Smooth muscle cell (in vitro differentiated cells): ENCODE measurements around the gene TMEM273. TPM values are rescaled to one million over a fixed set of nuclear protein-coding genes. Genes with fewer than 3 reads are reported as not detected.

Experiments used
- DNase-seq: peaks from one replicate; lab custom pipeline; 2025; ENCODE audit not compliant: unreplicated experiment; lab: John Stamatoyannopoulos, UW
- H2AFZ ChIP-seq: fragments of 200-600 bp; sonication (generic); 2 replicates; pipeline ENCODE4 v1.6.0; 2016; ENCODE audit warnings: antibody characterized with exemption, low read depth, mild to moderate bottlenecking
- H3F3A ChIP-seq: fragments of 200-600 bp; sonication (generic); 2 replicates; pipeline ENCODE4 v1.6.0; 2017; ENCODE audit warnings: antibody characterized with exemption, low read depth
- H3K27ac ChIP-seq: fragments of 200-600 bp; sonication (generic); 2 replicates; pipeline ENCODE4 v1.5.1; 2016; ENCODE audit warnings: low read depth, mild to moderate bottlenecking
- H3K27me3 ChIP-seq: fragments of 200-600 bp; sonication (generic); 2 replicates; pipeline ENCODE4 v1.6.1; 2016; ENCODE audit warnings: low read depth, mild to moderate bottlenecking
- H3K36me3 ChIP-seq: fragments of 200-600 bp; sonication (generic); 2 replicates; pipeline ENCODE4 v1.5.1; 2016; ENCODE audit warnings: low read depth
- H3K4me1 ChIP-seq: fragments of 200-600 bp; sonication (generic); 2 replicates; pipeline ENCODE4 v1.5.1; 2016; ENCODE audit warnings: low read depth
- H3K4me2 ChIP-seq: fragments of 200-600 bp; sonication (generic); 2 replicates; pipeline ENCODE4 v1.6.0; 2016; ENCODE audit warnings: mild to moderate bottlenecking
- H3K4me3 ChIP-seq: fragments of 200-600 bp; sonication (generic); 2 replicates; pipeline ENCODE4 v1.5.1; 2016; ENCODE audit warnings: mild to moderate bottlenecking
- H3K79me2 ChIP-seq: fragments of 200-600 bp; sonication (generic); 2 replicates; pipeline ENCODE4 v1.6.0; 2016; ENCODE audit warnings: low read depth, mild to moderate bottlenecking
- H3K9ac ChIP-seq: fragments of 200-600 bp; sonication (generic); 2 replicates; pipeline ENCODE4 v1.6.0; 2016; ENCODE audit warnings: low read depth
- H3K9me3 ChIP-seq: fragments of 200-600 bp; sonication (generic); replicated peaks from 2 replicates; pipeline ENCODE4 v1.5.1; 2016; ENCODE audit warnings: low read depth
- H4K20me1 ChIP-seq: fragments of 200-600 bp; sonication (generic); 2 replicates; pipeline ENCODE4 v1.6.0; 2016; ENCODE audit warnings: low read depth
- CTCF ChIP-seq: fragments of 200-600 bp; sonication (generic); IDR thresholded peaks from 2 replicates; pipeline ENCODE4 v1.5.1; 2017; ENCODE audit warnings: borderline replicate concordance, mild to moderate bottlenecking, antibody characterized with exemption; ENCODE audit not compliant: insufficient read depth, poor library complexity, severe bottlenecking
- WGBS: methylation state at CpG from one replicate; pipeline ENCODE4 v1.1.7; 2016; ENCODE audit warnings: low lambda C conversion rate; 5-methylcytosine and 5-hydroxymethylcytosine counted together
- polyA plus RNA-seq: library from polyadenylated mRNA; unstranded; fragments of >200 nt; fragmentation: Nextera tagmentation; extraction: Ambion mirVana; gene quantifications from 2 replicates; pipeline ENCODE4 v1.2.1, GENCODE V29; 2016
- total RNA-seq: library from RNA; depleted of rRNA; stranded (reverse); fragments of >200 nt; gene quantifications from 2 replicates; pipeline ENCODE4 v1.2.3, GENCODE V29; 2014

Gene TMEM273
- total and polyA plus RNA-seq, 2 experiments from 2014 or later = 0.09 TPM; not detected in 1

GRCh38 chr10:49189422-49189821 lies 1.2 kb upstream of the TMEM273 start:
- H2AFZ ChIP-seq = no peak overlapping the region
- H4K20me1 ChIP-seq = no peaks in the 10 kb centered on the region
- TF ChIP-seq CTCF = no peak
- H3F3A ChIP-seq = no peaks in the 10 kb centered on the region
- H3K79me2 ChIP-seq = no peaks in the 10 kb centered on the region
- H3K36me3 ChIP-seq = no peaks in the 10 kb centered on the region
- H3K4me3 ChIP-seq = no peak overlapping the region
- no peak for DNase-seq
- H3K4me2 ChIP-seq = no peak overlapping the region
- H3K4me1 ChIP-seq = no peaks in the 10 kb centered on the region
- no peak overlapping the region for H3K27ac ChIP-seq
- H3K27me3 ChIP-seq = peaks cover 12% of the 10 kb centered on the region
- H3K9ac ChIP-seq = no peak overlapping the region
- no peaks in the 10 kb centered on the region for H3K9me3 ChIP-seq
- WGBS = 87% methylated on average over 6 of the region's 6 CpGs

GRCh38 chr10:49187044-49187484 lies 1.1 kb downstream of the TMEM273 start:
- no peak for TF ChIP-seq CTCF
- DNase-seq = no peak
- Histone ChIP-seq H3K79me2 (no peaks in the 10 kb centered on the region), H3K4me2 (no peak overlapping the region), H3K36me3 (no peaks in the 10 kb centered on the region), H3K4me1 (no peaks in the 10 kb centered on the region), H3F3A (no peaks in the 10 kb centered on the region), H3K9ac (no peak overlapping the region), H3K27me3 (peaks cover 4% of the 10 kb centered on the region), H3K9me3 (no peaks in the 10 kb centered on the region), H3K27ac (no peak overlapping the region), H2AFZ (no peak overlapping the region), H3K4me3 (no peak overlapping the region), H4K20me1 (no peaks in the 10 kb centered on the region)
- WGBS = 87% methylated on average over 8 of the region's 8 CpGs

- H3K27ac ChIP-seq = no peak overlapping the region
- no peaks in the 10 kb centered on the region for H3K9me3 ChIP-seq
- no peak overlapping the region for H3K4me3 ChIP-seq
- no peak for TF ChIP-seq CTCF
- no peak for DNase-seq
- H4K20me1 ChIP-seq = no peaks in the 10 kb centered on the region
- H3K4me1 ChIP-seq = no peaks in the 10 kb centered on the region
- no peak overlapping the region for H3K4me2 ChIP-seq
- H2AFZ ChIP-seq = no peak overlapping the region
- peaks cover 4% of the 10 kb centered on the region for H3K27me3 ChIP-seq
- H3F3A ChIP-seq = no peaks in the 10 kb centered on the region
- H3K79me2 ChIP-seq = no peaks in the 10 kb centered on the region
- H3K36me3 ChIP-seq = no peaks in the 10 kb centered on the region
- no peak overlapping the region for H3K9ac ChIP-seq
- 79% methylated on average over 4 of the region's 4 CpGs for WGBS
Measured at GRCh38 chr10:49186613-49187012, 1.6 kb downstream of the TMEM273 start.

GRCh38 chr10:49185213-49185612 lies 3.0 kb downstream of the TMEM273 start:
- Histone ChIP-seq H3K4me2 (no peak overlapping the region), H3K4me3 (no peak overlapping the region), H3K4me1 (no peaks in the 10 kb centered on the region), H3F3A (no peaks in the 10 kb centered on the region), H3K9me3 (no peaks in the 10 kb centered on the region), H3K27ac (no peak overlapping the region), H4K20me1 (no peaks in the 10 kb centered on the region), H3K79me2 (no peaks in the 10 kb centered on the region), H3K9ac (no peak overlapping the region), H3K36me3 (no peaks in the 10 kb centered on the region), H3K27me3 (peaks cover 4% of the 10 kb centered on the region), H2AFZ (no peak overlapping the region)
- 83% methylated on average over 3 of the region's 3 CpGs for WGBS
- TF ChIP-seq CTCF = no peak
- DNase-seq = no peak
